Stimulated activated CD8-positive, alpha-beta memory T cell treated with anti-CD3 and anti-CD28 coated beads, Interleukin-15, amount 100 ng/mL, for 4 hours (primary cell): ENCODE measurements around the gene NEK5.
"Not testable (repeated sequence)": the region's sequence is repeated elsewhere in the genome, so short reads cannot be mapped to it uniquely, and the experiment has no call there.

ENCODE experiments used
- DNase-seq, 2 donors: peaks; one replicate each; pipeline ENCODE4 v3.0.0-alpha.2; 2020; ENCODE audit warnings: low read depth in 2 of 2

The NEK5 gene

DNA sequence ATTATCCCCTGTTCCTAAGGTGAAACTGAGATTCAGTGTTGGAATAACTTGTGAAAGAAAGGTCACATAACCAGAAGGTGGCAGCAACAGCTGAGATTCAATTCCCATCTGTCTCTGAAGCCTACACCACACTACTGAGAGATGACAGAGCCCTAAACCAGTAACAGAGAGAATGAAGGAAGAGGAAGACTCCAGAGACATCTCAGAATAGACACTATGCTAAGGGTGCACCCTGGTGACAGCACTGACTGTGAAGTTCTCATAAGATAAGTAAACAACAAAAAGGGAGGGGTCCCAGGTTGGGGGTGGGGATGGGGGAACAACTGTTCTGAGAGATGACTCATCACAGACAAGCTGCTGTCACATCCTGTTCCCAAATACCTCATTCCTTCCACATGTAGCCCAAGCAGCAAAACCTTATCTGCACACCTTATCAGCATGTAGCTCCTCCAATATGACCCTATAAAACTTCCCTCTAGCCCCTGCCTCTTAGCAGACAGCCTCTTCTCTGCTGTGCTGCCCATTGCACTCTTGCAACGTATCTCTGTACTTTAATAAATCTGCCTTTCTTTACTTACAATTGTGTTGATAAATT is 57.8 kb downstream of the NEK5 start:
- DNase-seq, result no peak

DNA sequence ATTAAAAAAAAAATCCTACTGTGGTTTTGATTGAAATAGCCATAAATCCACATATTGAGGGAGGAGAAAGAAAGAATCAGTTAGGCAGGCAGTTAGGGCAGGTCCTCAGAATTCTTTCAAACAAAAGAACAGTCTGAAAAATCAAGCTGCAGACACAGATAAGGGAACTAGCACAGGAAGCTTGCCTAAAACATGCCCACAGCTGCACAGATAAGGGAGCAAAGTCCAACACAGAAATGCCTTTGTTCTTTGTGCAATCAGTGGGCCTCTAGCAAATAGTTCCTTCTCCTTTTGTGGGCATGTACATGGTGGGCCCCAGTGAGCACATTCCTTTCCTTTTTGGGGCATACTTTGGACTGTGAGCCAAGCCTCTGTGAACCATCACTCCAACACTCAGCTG is 61.6 kb downstream of the NEK5 start:
- DNase-seq, result no peak

GRCh38 chr13:52061587-52061986 is 67.3 kb downstream of the NEK5 start:
- DNase-seq, result no peak

- DNase-seq, result not testable (repeated sequence)
These were observed 67.8 kb downstream of the NEK5 start for GRCh38 chr13:52061064-52061463.

- DNase-seq, result no peak
These were observed 75.4 kb downstream of the NEK5 start for GRCh38 chr13:52053460-52053859.

DNA sequence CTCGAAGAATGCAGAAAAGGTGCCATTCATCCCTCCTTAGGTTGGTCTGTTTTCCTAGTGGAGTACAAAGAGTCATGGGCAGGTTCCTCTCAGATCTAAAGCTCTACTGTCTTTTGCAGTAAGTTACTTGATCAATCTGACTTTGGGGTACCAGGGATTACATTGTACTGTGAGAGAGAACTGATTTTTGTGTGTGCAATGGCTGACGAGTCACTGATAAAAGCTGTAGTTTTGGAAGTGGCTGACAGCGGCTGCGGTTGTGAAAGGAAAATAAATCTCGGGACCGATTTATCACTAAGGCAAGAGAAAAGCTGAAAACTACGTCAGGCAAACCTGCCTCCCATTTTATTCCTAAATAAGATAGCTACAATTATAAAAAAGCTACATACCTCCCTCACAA is 77.5 kb downstream of the NEK5 start:
- DNase-seq, result no peak

DNA sequence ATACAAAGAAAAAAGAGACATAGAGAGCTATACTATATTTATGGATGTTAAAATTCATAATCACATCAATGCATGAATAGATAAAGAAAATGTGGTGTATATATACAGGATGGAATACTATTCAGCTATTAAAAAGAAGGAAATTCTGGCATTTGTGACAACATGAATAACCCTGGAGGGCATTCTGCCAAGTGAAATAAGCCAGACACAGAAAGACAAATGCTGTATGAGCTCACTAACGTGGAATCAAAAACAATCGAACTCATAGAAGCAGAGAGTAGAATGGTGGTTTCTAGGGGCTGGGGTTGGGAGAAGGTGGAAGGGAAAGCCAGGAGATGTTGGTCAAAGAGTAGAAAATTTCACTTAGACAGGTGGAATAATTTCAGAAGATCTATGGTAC is 80.4 kb downstream of the NEK5 start:
- no peak for DNase-seq

DNA sequence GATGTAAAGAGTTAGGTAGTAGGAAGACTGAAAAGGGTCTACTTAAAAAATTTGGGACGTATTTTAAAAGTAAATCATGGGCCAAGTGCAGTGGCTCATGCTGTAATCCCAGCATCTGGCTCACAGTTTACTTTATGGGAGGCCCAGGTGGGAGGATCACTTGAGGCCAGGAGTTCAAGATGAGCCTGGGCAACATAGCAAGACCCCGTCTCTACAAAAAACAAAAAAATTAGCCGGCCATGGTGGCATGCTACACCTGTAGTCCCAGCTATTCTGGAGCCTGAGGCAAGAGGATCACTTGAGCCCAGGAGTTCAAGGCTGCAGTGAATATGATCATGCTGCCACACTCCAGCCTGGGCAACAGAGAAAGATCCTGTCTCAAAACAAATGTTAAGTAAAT is 81.4 kb downstream of the NEK5 start:
- no peak for DNase-seq

DNA sequence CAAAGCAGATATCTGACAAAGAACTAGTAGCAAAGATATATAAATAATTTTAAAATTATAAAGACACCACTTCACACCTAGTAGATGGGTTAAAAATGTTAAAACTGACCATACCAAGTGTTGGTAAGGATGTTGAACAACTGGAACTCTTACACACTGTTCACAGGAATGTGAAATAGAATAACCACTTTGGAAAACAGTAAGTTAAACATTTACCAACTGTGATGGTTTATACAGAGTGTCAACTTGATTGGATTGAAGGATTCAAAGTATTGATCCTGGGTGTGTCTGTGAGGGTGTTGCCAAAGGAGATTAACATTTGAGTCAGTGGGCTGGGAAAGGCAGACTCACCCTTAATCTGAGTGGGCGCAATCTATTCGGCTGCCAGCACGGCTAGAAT is 85.2 kb downstream of the NEK5 start:
- DNase-seq, result no peak

- no peak for DNase-seq
These were observed 92.8 kb downstream of the NEK5 start for GRCh38 chr13:52036037-52036436.

DNA sequence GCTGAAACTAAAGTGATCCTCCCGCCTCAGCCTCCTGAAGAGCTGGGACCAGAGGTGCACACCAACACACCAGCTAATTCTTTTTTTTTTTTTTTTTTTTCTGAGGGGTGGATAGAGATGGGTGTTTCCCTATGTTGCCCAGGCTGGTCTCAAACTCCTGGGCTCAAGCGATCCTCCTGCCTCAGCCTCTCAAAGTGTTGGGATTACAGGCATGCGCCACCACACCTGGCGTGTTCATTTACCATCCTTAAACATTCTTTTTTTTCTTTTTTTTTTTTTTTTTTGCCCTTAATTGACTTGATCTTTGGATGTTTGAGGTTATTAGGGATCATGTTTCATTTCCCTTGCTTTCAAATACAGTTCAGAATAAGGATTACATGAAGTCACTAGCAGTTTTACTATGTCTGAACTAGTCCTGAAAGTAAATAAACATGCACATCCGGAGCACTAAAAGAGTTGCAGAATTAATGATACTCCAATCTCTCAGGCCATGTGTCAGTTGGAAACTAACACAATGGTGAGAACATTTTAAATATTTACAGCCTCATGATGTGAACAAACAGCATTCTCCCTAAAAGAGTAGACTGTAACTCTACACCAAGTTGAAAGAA is 94.2 kb downstream of the NEK5 start:
- no peak for DNase-seq

DNA sequence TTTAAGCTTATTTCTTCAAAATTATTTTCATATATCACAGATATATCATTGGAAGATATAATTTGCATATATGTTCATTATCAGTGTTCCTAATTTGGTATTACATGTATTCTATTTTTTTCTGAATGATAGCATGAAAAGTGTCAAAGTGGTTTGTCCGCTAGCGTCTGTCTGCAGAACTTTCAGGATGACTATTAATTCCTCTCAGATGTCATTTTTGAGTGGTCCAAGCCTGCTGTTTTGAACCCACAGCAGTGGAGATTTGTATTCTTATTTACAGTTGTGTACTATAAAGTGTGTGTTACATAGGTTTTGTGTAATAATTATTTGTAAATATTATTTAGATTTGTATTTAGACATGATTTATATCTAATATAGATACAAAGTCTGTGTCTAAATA is 95.8 kb downstream of the NEK5 start:
- no peak for DNase-seq

DNA sequence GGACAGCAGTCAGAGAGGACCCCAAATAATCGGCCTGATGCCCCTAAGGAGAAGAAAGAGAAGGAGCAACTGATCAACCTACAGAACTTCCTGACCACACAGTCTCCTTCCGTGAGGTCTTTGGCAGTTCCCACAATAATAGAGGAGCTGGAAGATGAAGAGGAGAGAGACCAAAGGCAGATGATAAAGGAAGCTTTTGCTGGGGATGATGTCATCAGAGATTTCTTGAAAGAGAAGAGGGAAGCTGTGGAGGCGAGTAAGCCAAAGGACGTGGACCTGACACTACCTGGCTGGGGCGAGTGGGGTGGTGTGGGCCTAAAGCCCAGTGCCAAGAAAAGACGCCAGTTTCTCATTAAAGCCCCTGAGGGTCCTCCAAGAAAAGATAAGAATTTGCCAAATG is 98.5 kb downstream of the NEK5 start:
- not testable (repeated sequence) for DNase-seq

DNA sequence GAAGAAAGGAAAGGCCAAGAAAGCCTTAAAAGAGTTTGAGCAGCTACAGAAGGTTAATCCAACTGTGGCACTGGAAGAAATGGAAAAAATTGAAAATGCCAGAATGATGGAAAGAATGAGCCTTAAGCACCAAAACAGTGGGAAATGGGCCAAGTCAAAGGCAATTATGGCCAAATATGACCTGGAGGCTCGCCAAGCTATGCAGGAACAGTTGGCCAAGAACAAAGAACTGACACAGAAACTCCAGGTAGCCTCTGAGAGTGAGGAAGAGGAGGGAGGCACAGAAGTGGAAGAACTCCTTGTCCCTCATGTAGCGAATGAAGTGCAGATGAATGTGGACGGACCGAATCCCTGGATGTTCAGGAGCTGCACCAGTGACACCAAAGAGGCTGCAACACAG is 99.3 kb downstream of the NEK5 start:
- no peak for DNase-seq

- no peak for DNase-seq
These were observed 101.0 kb downstream of the NEK5 start for GRCh38 chr13:52027832-52028231.

- DNase-seq, result no peak
These were observed 102.6 kb downstream of the NEK5 start for GRCh38 chr13:52026246-52026626.

DNA sequence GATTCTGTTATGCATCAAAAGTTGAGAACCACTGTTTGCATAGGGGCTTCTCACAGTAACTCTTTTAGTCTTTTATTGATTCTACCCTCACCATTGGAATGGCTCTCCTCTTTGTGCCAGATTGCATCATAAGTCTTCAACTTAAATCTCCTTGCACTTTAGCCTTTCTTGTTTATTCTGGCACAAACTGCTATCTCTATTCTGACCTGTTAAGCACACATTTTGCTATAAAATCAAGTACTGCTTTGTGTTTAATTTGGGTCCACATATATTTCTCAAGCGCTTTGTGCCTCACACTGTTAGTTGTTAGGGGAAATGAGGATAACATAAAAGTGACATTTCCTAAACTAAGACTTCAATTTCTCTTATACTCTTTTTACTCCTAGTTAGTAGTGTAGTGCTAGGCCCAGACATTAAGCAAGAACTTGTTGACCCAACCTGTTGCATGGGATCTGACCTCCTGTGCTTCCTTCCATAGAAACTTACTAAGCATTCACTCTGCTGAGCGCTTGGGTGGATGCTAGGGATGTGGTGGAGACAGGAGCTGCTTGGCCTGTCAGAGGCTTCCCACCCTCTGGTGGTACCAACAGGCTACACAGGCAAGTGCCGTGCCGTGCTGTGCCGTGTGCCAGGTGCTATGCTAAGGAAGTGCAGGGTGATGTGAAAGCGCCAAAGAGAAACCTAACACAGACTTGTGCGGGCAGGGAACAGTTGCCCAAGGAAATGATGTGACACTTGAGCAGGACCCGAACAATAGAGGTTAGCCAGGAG is 103.2 kb downstream of the NEK5 start:
- no peak for DNase-seq

DNA sequence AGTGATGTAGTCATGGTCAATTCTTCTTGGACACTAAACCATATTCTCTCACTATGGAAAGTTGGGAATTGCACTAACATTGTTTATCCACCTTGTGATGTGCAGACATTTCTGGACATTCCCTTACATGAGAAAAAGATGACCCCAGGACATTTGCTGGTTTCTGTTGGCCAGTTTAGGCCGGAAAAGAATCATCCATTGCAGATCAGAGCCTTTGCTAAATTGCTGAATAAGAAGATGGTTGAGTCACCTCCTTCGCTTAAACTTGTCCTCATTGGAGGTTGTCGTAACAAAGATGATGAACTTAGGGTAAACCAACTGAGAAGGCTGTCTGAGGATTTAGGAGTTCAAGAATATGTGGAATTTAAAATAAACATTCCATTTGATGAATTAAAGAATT is 104.4 kb downstream of the NEK5 start, which contains the start of gene UTP14C:
TSS of gene UTP14C (plus strand) at position 211 of the 400 bp plus-strand sequence. CDS start 4,114 bp downstream, outside the sequence.
- DNase-seq, result no peak

DNA sequence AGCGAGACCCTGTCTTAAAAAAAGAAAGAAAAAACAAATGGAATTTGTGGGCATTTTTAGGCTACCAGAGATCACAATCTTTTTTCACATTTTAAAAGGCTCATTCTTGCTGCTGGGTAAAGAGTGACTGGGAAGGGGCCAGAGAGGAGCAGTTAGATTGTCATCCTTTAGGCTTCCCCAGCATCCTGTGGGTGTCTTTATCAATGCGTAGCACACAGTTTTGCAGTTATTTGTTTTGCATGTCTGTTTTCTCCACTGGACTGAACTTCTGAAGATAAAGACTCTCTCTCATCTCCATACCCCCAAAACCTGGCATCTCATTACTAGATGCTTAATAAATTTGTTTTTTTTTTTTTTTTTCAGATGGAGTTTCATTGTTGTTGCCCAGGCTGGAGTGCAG is 106.5 kb downstream of the NEK5 start:
- DNase-seq, result no peak

- DNase-seq, result no peak
These were observed 108.7 kb downstream of the NEK5 start for GRCh38 chr13:52020191-52020590.

DNA sequence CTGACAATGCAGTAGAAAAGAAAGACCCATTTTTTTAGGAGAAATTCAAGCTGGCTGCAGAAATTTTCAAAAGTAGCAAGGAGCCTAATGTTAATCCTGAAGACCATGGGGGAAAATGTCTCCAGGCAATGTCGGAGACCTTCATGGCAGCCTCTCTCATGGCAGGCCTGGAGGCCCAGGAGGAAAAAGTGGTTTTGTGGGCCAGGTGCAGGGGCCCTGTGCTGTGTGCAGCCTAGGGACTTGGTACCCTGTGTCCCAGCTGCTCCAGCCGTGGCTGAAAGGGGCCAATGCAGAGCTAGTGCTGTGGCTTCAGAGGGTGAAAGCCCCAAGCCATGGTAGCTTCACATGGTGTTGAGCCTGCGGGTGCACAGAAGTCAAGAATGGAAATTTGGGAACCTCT is 112.6 kb downstream of the NEK5 start:
- DNase-seq, result no peak

GRCh38 chr13:52012512-52012836 is 116.4 kb downstream of the NEK5 start:
- DNase-seq, result no peak
